Panc1 (cell line): ENCODE data around the gene VWA3B. TPM values are rescaled to one million over a fixed set of nuclear protein-coding genes. Genes with fewer than 3 reads are reported as not detected.
"Not testable (repeated sequence)": the region's sequence is repeated elsewhere in the genome, so short reads cannot be mapped to it uniquely, and the experiment has no call there.

ENCODE experiments used
- ATAC-seq: fragments of 200-7000 bp; cut with Tn5 transposase; 2 replicates; pipeline ENCODE4 v1.9.1; 2020; ENCODE audit warnings: mild to moderate bottlenecking, moderate library complexity
- BruUV-seq: library from RNA; stranded (reverse); fragments of 400-500 nt; replicated peaks from 2 replicates; lab custom pipeline; 2021; lab: Mats Ljungman, UMichigan
- CTCF ChIA-PET: fragments of 300-600 bp; sonication (Branson Sonifier 250); formaldehyde crosslinking; loops from one replicate; lab custom pipeline; 2022; ENCODE audit warnings: antibody characterized with exemption; lab: Charles Lee
- POLR2A ChIA-PET: fragments of 300-600 bp; sonication (Branson Sonifier 250); formaldehyde crosslinking; loops from one replicate; lab custom pipeline; 2022; ENCODE audit warnings: antibody characterized with exemption; lab: Charles Lee
- DNase-seq: peaks from one replicate; pipeline ENCODE4 v3.0.0-alpha.2; 2010; ENCODE audit warnings: low read depth, low spot score
- H3K27ac ChIP-seq: 2 replicates; pipeline ENCODE4 v1.5.1; 2011; ENCODE audit warnings: mild to moderate bottlenecking, low read length, inconsistent platforms
- H3K27me3 ChIP-seq: fragments of 200-500 bp; sonication (Bioruptor generic); 2 replicates; pipeline ENCODE4 v1.6.0; 2014; ENCODE audit warnings: low read length, inconsistent platforms; ENCODE audit not compliant: control insufficient read depth, insufficient read depth
- H3K36me3 ChIP-seq: fragments of 200-500 bp; sonication (Bioruptor generic); 2 replicates; pipeline ENCODE4 v1.5.1; 2014; ENCODE audit warnings: inconsistent platforms, mild to moderate bottlenecking, low read length, moderate library complexity; ENCODE audit not compliant: control insufficient read depth, insufficient read depth
- H3K4me1 ChIP-seq: 2 replicates; pipeline ENCODE4 v1.5.1; 2011; ENCODE audit warnings: inconsistent platforms, mild to moderate bottlenecking, low read length, moderate library complexity; ENCODE audit not compliant: control insufficient read depth, insufficient read depth
- H3K4me3 ChIP-seq, 2 experiments: 2 replicates each; pipeline ENCODE4 v1.5.1; 2011 to 2012; ENCODE audit warnings: low read depth in 2 of 2, low read length in 2 of 2, mild to moderate bottlenecking in 2 of 2, inconsistent platforms in 1 of 2, moderate library complexity in 1 of 2
- H3K9me3 ChIP-seq: fragments of 200-500 bp; sonication (Bioruptor generic); 2 replicates; pipeline ENCODE4 v1.5.1; 2014; ENCODE audit warnings: low read depth, mild to moderate bottlenecking, inconsistent platforms, low read length, moderate library complexity; ENCODE audit not compliant: control insufficient read depth, insufficient read depth
- POLR2AphosphoS5 ChIP-seq: IDR thresholded peaks from 2 replicates; pipeline ENCODE4 v1.6.1; 2012; ENCODE audit warnings: mild to moderate bottlenecking, low read depth, low read length, moderate library complexity
- SIN3A ChIP-seq: IDR thresholded peaks from 2 replicates; pipeline ENCODE4 v1.6.1; 2012; ENCODE audit warnings: low read depth, mild to moderate bottlenecking, low read length, moderate library complexity, borderline replicate concordance; ENCODE audit not compliant: insufficient read depth
- TCF7L2 ChIP-seq: IDR thresholded peaks from 2 replicates; pipeline ENCODE4 v1.6.1; 2011; ENCODE audit warnings: mild to moderate bottlenecking, low read depth, low read length, inconsistent platforms
- in situ Hi-C: cut with HindIII; loops from 2 replicates; pipeline ENCODE4 v1.10.0; 2016; ENCODE audit warnings: low sequenced_read_pairs, low pct_unique_long_range_greater_than_20kb
- intact Hi-C: fragments of 100-400 bp; cut with micrococcal nuclease; formaldehyde crosslinking; loops from one replicate; pipeline ENCODE4 v1.10.0; 2022; ENCODE audit not compliant: unreplicated experiment
- total RNA-seq: library from RNA; stranded (reverse); gene quantifications from one replicate; pipeline ENCODE4 v1.2.1, GENCODE V29; 2021; ENCODE audit not compliant: unreplicated experiment
- TF ChIP-seq, protein P1 (sequence below), 2 experiments: IDR thresholded peaks; 2 replicates each; pipeline ENCODE4 v1.6.1; 2011 to 2012; ENCODE audit warnings: low read depth in 2 of 2, control low read depth in 1 of 2, low read length in 1 of 2, mild to moderate bottlenecking in 1 of 2, moderate library complexity in 1 of 2; ENCODE audit not compliant: insufficient read depth in 1 of 2
- TF ChIP-seq, protein P2 (sequence below): fragments of 450-650 bp; IDR thresholded peaks from 2 replicates; pipeline ENCODE4 v1.5.1; 2017; ENCODE audit warnings: mild to moderate bottlenecking

Gene VWA3B
- total RNA-seq, 1 experiment from 2014 or later: not detected

DNA sequence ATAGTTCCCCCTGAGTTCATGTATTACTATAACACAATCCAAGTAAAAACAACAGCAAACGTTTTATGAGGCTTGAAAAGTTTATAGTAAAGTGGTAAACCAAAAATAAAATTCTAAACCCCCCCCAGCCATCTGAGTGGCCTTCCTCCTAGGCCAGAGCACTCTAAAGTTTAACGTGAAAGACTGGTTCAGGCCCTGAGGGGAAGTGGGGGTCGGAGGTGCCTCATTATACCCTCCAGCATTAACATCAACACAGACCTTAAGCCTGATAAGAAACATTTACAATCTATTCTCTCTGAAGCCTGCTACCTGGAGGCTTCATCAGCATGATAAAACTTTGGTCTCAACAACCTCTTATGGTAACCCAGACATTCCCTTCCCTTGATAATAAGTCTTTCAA lies 230.2 kb downstream of the VWA3B start:
- no peaks in the 10 kb centered on the region for H3K36me3 ChIP-seq
- intact Hi-C loops: no loop called here
- TF ChIP-seq TCF7L2: no peak
- TF ChIP-seq SIN3A: no peak
- TF ChIP-seq, protein P1, sequence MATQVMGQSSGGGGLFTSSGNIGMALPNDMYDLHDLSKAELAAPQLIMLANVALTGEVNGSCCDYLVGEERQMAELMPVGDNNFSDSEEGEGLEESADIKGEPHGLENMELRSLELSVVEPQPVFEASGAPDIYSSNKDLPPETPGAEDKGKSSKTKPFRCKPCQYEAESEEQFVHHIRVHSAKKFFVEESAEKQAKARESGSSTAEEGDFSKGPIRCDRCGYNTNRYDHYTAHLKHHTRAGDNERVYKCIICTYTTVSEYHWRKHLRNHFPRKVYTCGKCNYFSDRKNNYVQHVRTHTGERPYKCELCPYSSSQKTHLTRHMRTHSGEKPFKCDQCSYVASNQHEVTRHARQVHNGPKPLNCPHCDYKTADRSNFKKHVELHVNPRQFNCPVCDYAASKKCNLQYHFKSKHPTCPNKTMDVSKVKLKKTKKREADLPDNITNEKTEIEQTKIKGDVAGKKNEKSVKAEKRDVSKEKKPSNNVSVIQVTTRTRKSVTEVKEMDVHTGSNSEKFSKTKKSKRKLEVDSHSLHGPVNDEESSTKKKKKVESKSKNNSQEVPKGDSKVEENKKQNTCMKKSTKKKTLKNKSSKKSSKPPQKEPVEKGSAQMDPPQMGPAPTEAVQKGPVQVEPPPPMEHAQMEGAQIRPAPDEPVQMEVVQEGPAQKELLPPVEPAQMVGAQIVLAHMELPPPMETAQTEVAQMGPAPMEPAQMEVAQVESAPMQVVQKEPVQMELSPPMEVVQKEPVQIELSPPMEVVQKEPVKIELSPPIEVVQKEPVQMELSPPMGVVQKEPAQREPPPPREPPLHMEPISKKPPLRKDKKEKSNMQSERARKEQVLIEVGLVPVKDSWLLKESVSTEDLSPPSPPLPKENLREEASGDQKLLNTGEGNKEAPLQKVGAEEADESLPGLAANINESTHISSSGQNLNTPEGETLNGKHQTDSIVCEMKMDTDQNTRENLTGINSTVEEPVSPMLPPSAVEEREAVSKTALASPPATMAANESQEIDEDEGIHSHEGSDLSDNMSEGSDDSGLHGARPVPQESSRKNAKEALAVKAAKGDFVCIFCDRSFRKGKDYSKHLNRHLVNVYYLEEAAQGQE (IDR thresholded peaks at IDR 0.05; ENCODE audit: insufficient read depth in 1 of 2, low read depth in 2 of 2, low read length in 1 of 2): no peak
- no peak for TF ChIP-seq POLR2AphosphoS5
- TF ChIP-seq, protein P2, sequence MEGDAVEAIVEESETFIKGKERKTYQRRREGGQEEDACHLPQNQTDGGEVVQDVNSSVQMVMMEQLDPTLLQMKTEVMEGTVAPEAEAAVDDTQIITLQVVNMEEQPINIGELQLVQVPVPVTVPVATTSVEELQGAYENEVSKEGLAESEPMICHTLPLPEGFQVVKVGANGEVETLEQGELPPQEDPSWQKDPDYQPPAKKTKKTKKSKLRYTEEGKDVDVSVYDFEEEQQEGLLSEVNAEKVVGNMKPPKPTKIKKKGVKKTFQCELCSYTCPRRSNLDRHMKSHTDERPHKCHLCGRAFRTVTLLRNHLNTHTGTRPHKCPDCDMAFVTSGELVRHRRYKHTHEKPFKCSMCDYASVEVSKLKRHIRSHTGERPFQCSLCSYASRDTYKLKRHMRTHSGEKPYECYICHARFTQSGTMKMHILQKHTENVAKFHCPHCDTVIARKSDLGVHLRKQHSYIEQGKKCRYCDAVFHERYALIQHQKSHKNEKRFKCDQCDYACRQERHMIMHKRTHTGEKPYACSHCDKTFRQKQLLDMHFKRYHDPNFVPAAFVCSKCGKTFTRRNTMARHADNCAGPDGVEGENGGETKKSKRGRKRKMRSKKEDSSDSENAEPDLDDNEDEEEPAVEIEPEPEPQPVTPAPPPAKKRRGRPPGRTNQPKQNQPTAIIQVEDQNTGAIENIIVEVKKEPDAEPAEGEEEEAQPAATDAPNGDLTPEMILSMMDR: no peak
- POLR2A ChIA-PET: no interaction called here
- BruUV-seq: no TSS peak
- H3K9me3 ChIP-seq: no peaks in the 10 kb centered on the region
- no peak for DNase-seq
- peaks cover 6% of the 10 kb centered on the region; the same call in 1 of the 2 replicates for H3K27me3 ChIP-seq
- no peak for ATAC-seq
- CTCF ChIA-PET: no interaction called here
- no peaks in the 10 kb centered on the region for H3K4me1 ChIP-seq
- H3K27ac ChIP-seq: no peak overlapping the region
- H3K4me3 ChIP-seq: no peak overlapping the region
- in situ Hi-C loops: no loop called here

DNA sequence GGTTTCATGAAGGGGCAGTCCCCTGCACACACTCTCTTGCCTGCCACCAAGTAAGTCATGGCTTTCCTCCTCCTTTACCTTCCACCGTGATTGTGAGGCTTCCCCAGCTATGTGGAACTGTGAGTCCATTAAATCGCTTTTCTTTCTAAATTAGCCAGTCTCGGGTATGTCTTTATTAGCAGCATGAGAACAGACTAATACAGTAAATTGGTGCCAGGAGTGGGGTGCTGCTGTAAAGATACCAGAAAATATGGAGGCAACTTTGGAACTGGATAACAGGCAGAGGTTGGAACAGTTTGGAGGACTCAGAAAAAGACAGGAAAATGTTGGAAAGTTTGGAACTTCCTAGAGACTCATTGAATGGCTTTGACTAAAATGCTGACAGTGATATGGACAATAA lies 233.2 kb downstream of the VWA3B start:
- DNase-seq, H3K27me3 ChIP-seq, H3K4me3 ChIP-seq, in situ Hi-C loops, H3K36me3 ChIP-seq, H3K4me1 ChIP-seq, H3K27ac ChIP-seq, intact Hi-C loops, BruUV-seq, POLR2A ChIA-PET, CTCF ChIA-PET, H3K9me3 ChIP-seq, ATAC-seq: not testable (repeated sequence)

DNA sequence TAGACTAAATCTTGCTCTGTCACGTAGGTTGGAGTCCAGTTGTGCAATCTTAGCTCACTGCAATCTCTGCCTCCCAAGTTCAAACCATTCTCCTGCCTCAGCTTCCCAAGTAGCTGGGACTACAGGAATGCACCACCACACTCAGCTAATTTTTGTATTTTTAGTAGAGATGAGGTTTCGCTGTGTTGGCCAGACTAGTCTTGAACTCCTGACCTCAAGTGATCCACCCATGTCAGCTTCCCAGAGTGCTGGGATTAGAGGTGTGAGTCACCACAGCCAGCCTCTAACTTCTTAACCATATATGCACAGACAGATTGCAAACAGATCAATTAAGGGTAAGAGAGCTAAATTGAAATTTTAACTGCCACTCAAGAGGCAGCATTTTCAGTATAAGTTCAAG lies 237.2 kb downstream of the VWA3B start:
- no peak for DNase-seq
- ChIA-PET POLR2A (interaction anchor here (0.7 kb wide), 1 partner anchor 12 kb away, joined by 11 read pairs; no protein-coding TSS in a partner anchor), CTCF (interaction anchor here (0.7 kb wide), 1 partner anchor 8 kb away, joined by 6 read pairs; no protein-coding TSS in a partner anchor)
- intact Hi-C loops: no loop called here
- no peaks in the 10 kb centered on the region for H3K4me1 ChIP-seq
- no peak for ATAC-seq
- 0 out of 2 replicates have a peak, but pooled peaks cover 3% of the 10 kb centered on the region for H3K9me3 ChIP-seq
- no peak overlapping the region for H3K4me3 ChIP-seq
- H3K27ac ChIP-seq: no peak overlapping the region
- in situ Hi-C loops: no loop called here
- no peaks in the 10 kb centered on the region for H3K36me3 ChIP-seq
- no peaks in the 10 kb centered on the region; the same call in 1 of the 2 replicates for H3K27me3 ChIP-seq
- no peak for TF ChIP-seq SIN3A
- no peak for TF ChIP-seq TCF7L2
- TF ChIP-seq, protein P2: no peak
- TF ChIP-seq POLR2AphosphoS5: no peak
- TF ChIP-seq, protein P1 (IDR thresholded peaks at IDR 0.05; ENCODE audit: insufficient read depth in 1 of 2, low read depth in 2 of 2, low read length in 1 of 2): no peak
- BruUV-seq: no TSS peak
